GM12874 (cell line): ENCODE data around the gene COX10.
"Not testable (repeated sequence)": the region's sequence is repeated elsewhere in the genome, so short reads cannot be mapped to it uniquely, and the experiment has no call there.

Experiments
- CTCF ChIP-seq: IDR thresholded peaks from 2 replicates; pipeline ENCODE4 v1.5.1; 2011; ENCODE audit warnings: low read depth, mild to moderate bottlenecking, control low read depth, low read length, moderate library complexity; ENCODE audit not compliant: insufficient read depth

COX10 gene

GRCh38 chr17:14227052-14227451 lies 157.7 kb downstream of the COX10 start:
- no peak for TF ChIP-seq CTCF

GRCh38 chr17:14228903-14229302 lies 159.6 kb downstream of the COX10 start:
- no peak for TF ChIP-seq CTCF

- TF ChIP-seq CTCF, result not testable (repeated sequence)
These were observed 167.5 kb downstream of the COX10 start, which contains the start of gene CDRT15 for GRCh38 chr17:14236762-14237161. CDRT15 (minus strand) TSS chr17:14236862; CDS start chr17:14236833, 29 bp downstream.

GRCh38 chr17:14245002-14245401 lies 175.7 kb downstream of the COX10 start:
- TF ChIP-seq CTCF, result no peak

- TF ChIP-seq CTCF, result no peak
These were observed 176.3 kb downstream of the COX10 start for GRCh38 chr17:14245629-14246028.
